ENCODE data around the gene HARBI1.

Gene HARBI1

DNA sequence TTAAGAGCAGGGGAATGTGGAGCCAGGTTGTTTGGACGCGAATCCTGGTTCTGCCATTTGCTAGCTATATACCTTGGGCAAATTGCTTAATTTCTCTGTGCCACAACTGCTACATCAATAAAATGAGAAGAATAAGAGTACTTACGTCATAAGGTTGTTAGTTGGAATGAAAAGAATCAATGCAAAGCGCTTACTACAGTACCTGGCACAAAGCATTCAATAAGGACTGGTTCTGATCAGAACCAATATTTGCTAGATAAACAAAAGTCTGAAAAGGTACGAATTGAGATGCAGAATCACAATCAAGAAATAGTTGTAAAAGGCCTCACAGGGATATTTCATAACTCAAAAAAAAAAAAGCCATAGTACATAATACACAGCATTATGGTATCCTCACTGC, 34.4 kb downstream of the HARBI1 start:
- no peak for DNase-seq (ENCODE audit: extremely low read depth, low read depth)

GRCh38 chr11:46577058-46577457, 40.0 kb downstream of the HARBI1 start:
- TF ChIP-seq, protein P1, sequence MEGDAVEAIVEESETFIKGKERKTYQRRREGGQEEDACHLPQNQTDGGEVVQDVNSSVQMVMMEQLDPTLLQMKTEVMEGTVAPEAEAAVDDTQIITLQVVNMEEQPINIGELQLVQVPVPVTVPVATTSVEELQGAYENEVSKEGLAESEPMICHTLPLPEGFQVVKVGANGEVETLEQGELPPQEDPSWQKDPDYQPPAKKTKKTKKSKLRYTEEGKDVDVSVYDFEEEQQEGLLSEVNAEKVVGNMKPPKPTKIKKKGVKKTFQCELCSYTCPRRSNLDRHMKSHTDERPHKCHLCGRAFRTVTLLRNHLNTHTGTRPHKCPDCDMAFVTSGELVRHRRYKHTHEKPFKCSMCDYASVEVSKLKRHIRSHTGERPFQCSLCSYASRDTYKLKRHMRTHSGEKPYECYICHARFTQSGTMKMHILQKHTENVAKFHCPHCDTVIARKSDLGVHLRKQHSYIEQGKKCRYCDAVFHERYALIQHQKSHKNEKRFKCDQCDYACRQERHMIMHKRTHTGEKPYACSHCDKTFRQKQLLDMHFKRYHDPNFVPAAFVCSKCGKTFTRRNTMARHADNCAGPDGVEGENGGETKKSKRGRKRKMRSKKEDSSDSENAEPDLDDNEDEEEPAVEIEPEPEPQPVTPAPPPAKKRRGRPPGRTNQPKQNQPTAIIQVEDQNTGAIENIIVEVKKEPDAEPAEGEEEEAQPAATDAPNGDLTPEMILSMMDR (IDR thresholded peaks at IDR 0.05; ENCODE audit: low read depth, low read length): no peak
- DNase-seq (ENCODE audit: extremely low read depth, low read depth): no peak

More for the DNA sequence above, 34.4 kb downstream of the HARBI1 start:
- TF ChIP-seq, protein P1 (IDR thresholded peaks at IDR 0.05; ENCODE audit: low read depth, low read length): no peak

- no peak for DNase-seq (ENCODE audit: extremely low read depth, low read depth)
- TF ChIP-seq, protein P1 (IDR thresholded peaks at IDR 0.05; ENCODE audit: low read depth, low read length): no peak
Measured at GRCh38 chr11:46574656-46575055, 42.4 kb downstream of the HARBI1 start.

GRCh38 chr11:46570790-46571398, 46.1 kb downstream of the HARBI1 start:
- TF ChIP-seq, protein P1 (IDR thresholded peaks at IDR 0.05; ENCODE audit: low read depth, low read length): no peak
- DNase-seq (ENCODE audit: extremely low read depth, low read depth): no peak

DNA sequence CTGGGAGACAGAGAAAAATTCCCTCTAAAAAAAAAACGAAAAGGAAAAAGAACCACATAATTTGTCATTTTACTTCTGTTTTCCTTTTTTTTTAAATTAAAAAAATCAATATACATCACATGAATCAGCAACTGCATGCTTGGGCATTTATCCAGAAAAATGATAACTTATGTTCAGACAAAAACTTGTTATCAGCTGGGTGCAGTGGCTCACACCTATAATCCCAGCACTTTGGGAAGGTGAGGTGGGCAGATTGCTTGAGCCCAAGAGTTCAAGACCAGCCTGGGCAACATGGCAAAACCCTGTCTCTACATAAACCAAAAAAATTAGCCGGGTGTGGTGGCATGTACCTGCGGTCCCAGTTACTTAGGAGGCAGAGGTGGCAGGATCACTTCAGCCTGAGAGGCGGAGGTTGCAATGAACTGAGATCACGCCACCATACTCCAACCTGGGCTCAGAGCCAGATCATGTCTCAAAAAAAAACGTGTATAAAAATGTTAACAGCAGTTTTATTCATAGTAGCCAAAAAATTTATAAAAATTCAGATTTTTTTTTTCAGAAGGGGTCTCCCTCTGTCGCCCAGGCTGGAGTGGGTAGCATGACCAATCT, 51.7 kb downstream of the HARBI1 start:
- no peak for DNase-seq (ENCODE audit: extremely low read depth, low read depth)
- TF ChIP-seq, protein P1 (IDR thresholded peaks at IDR 0.05; ENCODE audit: low read depth, low read length): no peak

DNA sequence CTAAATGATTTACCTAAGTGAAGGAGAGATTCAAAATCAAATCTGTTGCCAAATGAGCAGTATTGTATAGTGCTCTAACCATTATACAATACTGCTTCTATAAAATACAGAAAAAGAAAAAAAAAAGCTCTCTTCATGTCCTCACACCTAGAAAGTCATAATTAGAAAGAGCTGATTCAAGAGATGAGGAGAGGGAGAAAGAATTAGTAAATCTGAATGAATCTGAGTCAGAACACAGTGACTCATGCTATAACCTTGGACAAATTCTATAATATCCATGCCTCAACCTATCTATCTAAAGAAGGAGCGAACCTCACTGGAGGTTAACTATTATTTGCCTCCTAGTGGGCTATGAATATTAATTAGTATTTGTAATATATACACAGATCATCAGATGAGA, 52.6 kb downstream of the HARBI1 start:
- TF ChIP-seq, protein P1 (IDR thresholded peaks at IDR 0.05; ENCODE audit: low read depth, low read length): no peak
- no peak for DNase-seq (ENCODE audit: extremely low read depth, low read depth)

- TF ChIP-seq, protein P1 (IDR thresholded peaks at IDR 0.05; ENCODE audit: low read depth, low read length): no peak
- DNase-seq (ENCODE audit: extremely low read depth, low read depth): no peak
Measured at GRCh38 chr11:46562527-46562926, 54.5 kb downstream of the HARBI1 start.

Data from AG09319 (cell line).